ENCODE data around the gene PDE11A.

- TF ChIP-seq CTCF (IDR thresholded peaks at IDR 0.05 in 4 of 5, conservative IDR thresholded peaks at IDR 0.05 in 1 of 5) (no peak), POLR2A (IDR thresholded peaks at IDR 0.05) (no peak)
These were observed 203.8 kb downstream of the PDE11A start for GRCh38 chr2:177868806-177869205.
